Gastroesophageal sphincter (tissue), 3 donors: Measurements from ENCODE around the gene USP38.

ENCODE experiments used
- POLR2A ChIP-seq, 2 donors: fragments of 450-650 bp; IDR thresholded peaks; one replicate each; pipeline ENCODE4 v1.6.1; 2017; ENCODE audit warnings: antibody characterized with exemption in 2 of 2, mild to moderate bottlenecking in 2 of 2, moderate library complexity in 1 of 2
- TF ChIP-seq, protein P1 (sequence below), 4 experiments: fragments of 200-600 bp in 2 of 4; fragments of 450-650 bp in 2 of 4; sonication (generic) in 1 of 4; IDR thresholded peaks; one replicate each; pipeline ENCODE4 v1.5.1; 2017 to 2019; ENCODE audit warnings: antibody characterized with exemption in 4 of 4, mild to moderate bottlenecking in 2 of 4, moderate library complexity in 2 of 4

DNA sequence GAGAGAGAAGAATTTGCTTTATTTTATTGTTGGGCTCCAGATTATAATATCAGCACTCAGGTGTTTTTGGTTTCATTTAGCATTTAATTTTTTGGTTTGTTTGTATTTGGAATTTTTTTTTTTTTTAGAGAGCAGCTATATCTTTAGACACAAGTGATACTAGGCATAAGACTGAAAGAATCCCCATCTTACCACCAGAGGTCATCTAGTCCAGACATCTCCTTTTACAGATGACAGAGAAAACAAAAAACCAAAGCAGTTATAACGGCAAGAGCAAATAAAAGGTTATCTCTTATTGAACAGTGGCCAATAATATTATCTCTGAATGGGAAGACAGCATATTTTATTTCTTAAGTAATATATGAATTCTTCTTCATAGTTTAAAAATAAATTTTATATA, 22.8 kb downstream of the USP38 start:
- TF ChIP-seq, protein P1, sequence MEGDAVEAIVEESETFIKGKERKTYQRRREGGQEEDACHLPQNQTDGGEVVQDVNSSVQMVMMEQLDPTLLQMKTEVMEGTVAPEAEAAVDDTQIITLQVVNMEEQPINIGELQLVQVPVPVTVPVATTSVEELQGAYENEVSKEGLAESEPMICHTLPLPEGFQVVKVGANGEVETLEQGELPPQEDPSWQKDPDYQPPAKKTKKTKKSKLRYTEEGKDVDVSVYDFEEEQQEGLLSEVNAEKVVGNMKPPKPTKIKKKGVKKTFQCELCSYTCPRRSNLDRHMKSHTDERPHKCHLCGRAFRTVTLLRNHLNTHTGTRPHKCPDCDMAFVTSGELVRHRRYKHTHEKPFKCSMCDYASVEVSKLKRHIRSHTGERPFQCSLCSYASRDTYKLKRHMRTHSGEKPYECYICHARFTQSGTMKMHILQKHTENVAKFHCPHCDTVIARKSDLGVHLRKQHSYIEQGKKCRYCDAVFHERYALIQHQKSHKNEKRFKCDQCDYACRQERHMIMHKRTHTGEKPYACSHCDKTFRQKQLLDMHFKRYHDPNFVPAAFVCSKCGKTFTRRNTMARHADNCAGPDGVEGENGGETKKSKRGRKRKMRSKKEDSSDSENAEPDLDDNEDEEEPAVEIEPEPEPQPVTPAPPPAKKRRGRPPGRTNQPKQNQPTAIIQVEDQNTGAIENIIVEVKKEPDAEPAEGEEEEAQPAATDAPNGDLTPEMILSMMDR (IDR thresholded peaks at IDR 0.05) = peak; percentile 45 to 69 (median 58)
- no peak for TF ChIP-seq POLR2A (IDR thresholded peaks at IDR 0.05)
